HepG2 (cell line): ENCODE measurements around the gene MTFR1L. TPM values are rescaled to one million over a fixed set of nuclear protein-coding genes. Genes with fewer than 3 reads are reported as not detected.

Experiments
- BRCA1 ChIP-seq: sonication (generic); formaldehyde crosslinking; IDR thresholded peaks from 2 replicates; pipeline ENCODE4 v1.4.0; 2020; ENCODE audit warnings: missing genetic modification reagents
- DDIT3 ChIP-seq: sonication (generic); formaldehyde crosslinking; IDR thresholded peaks from 2 replicates; pipeline ENCODE4 v1.4.0; 2020; ENCODE audit warnings: mild to moderate bottlenecking, missing genetic modification reagents
- DZIP1 ChIP-seq: sonication (generic); formaldehyde crosslinking; IDR thresholded peaks from 2 replicates; pipeline ENCODE4 v1.5.0; 2020; ENCODE audit warnings: mild to moderate bottlenecking, missing genetic modification reagents
- E2F1 ChIP-seq: sonication (generic); formaldehyde crosslinking; IDR thresholded peaks from 2 replicates; pipeline ENCODE4 v1.5.0; 2020; ENCODE audit warnings: missing genetic modification reagents
- FIP1L1 ChIP-seq: fragments of 200-400 bp; formaldehyde crosslinking; IDR thresholded peaks from 2 replicates; pipeline ENCODE4 v1.6.1; 2018; ENCODE audit warnings: low read depth, mild to moderate bottlenecking, low read length, moderate library complexity, borderline replicate concordance; ENCODE audit not compliant: insufficient read depth
- FOXC1 ChIP-seq: sonication (generic); formaldehyde crosslinking; IDR thresholded peaks from 2 replicates; pipeline ENCODE4 v1.8.0; 2022; ENCODE audit warnings: mild to moderate bottlenecking, missing genetic modification reagents, borderline replicate concordance
- FOXP1 ChIP-seq, 2 experiments: fragments of 450-650 bp in 1 of 2; IDR thresholded peaks; 2 replicates each; pipeline ENCODE4 v1.6.1; 2017 to 2018; ENCODE audit warnings: antibody characterized with exemption in 1 of 2
- GFI1 ChIP-seq: sonication (generic); formaldehyde crosslinking; IDR thresholded peaks from 2 replicates; pipeline ENCODE4 v1.5.0; 2020; ENCODE audit warnings: missing genetic modification reagents, mild to moderate bottlenecking, borderline replicate concordance
- GZF1 ChIP-seq: sonication (generic); formaldehyde crosslinking; IDR thresholded peaks from 2 replicates; pipeline ENCODE4 v1.5.1; 2020; ENCODE audit warnings: mild to moderate bottlenecking, missing genetic modification reagents
- HNRNPK ChIP-seq: fragments of 200-400 bp; formaldehyde crosslinking; IDR thresholded peaks from 2 replicates; pipeline ENCODE4 v1.6.1; 2018; ENCODE audit warnings: low read length, low read depth, moderate library complexity, mild to moderate bottlenecking; ENCODE audit not compliant: poor library complexity, severe bottlenecking
- HOXD1 ChIP-seq: sonication (generic); formaldehyde crosslinking; IDR thresholded peaks from 2 replicates; pipeline ENCODE4 v1.5.0; 2020; ENCODE audit warnings: missing genetic modification reagents
- KDM5B ChIP-seq: sonication (generic); formaldehyde crosslinking; IDR thresholded peaks from 2 replicates; pipeline ENCODE4 v1.4.0; 2020; ENCODE audit warnings: missing genetic modification reagents, mild to moderate bottlenecking, borderline replicate concordance
- KLF12 ChIP-seq: sonication (generic); formaldehyde crosslinking; IDR thresholded peaks from 2 replicates; pipeline ENCODE4 v1.4.0; 2020; ENCODE audit warnings: missing genetic modification reagents, borderline replicate concordance
- MAZ ChIP-seq, 2 experiments: sonication (generic) in 1 of 2; formaldehyde crosslinking in 1 of 2; IDR thresholded peaks; 2 replicates each; pipeline versions ENCODE4 v1.5.0 to v1.6.1; 2012 to 2020; ENCODE audit warnings: low read depth in 2 of 2, mild to moderate bottlenecking in 2 of 2, borderline replicate concordance in 1 of 2, improper control_type of control experiment in 1 of 2, low read length in 1 of 2, missing genetic modification reagents in 1 of 2, moderate library complexity in 1 of 2
- MXD1 ChIP-seq: sonication (generic); formaldehyde crosslinking; IDR thresholded peaks from 2 replicates; pipeline ENCODE4 v1.4.0; 2020; ENCODE audit warnings: mild to moderate bottlenecking, missing genetic modification reagents
- NFKBIZ ChIP-seq: IDR thresholded peaks from 2 replicates; pipeline ENCODE4 v1.6.1; 2018; ENCODE audit warnings: missing genetic modification reagents, missing compliant biosample characterization
- ZNF251 ChIP-seq: sonication (generic); formaldehyde crosslinking; IDR thresholded peaks from 2 replicates; pipeline ENCODE4 v1.9.0; 2021; ENCODE audit warnings: mild to moderate bottlenecking, missing genetic modification reagents
- ZNF430 ChIP-seq: sonication (generic); formaldehyde crosslinking; IDR thresholded peaks from 2 replicates; pipeline ENCODE4 v1.9.0; 2021; ENCODE audit warnings: mild to moderate bottlenecking, missing genetic modification reagents
- ZNF460 ChIP-seq: sonication (generic); formaldehyde crosslinking; IDR thresholded peaks from 2 replicates; pipeline ENCODE4 v1.5.1; 2020; ENCODE audit warnings: missing genetic modification reagents, mild to moderate bottlenecking, borderline replicate concordance
- ZNF547 ChIP-seq: sonication (generic); formaldehyde crosslinking; IDR thresholded peaks from 2 replicates; pipeline ENCODE4 v1.5.1; 2020; ENCODE audit warnings: mild to moderate bottlenecking, missing genetic modification reagents
- ZNF569 ChIP-seq: sonication (generic); formaldehyde crosslinking; IDR thresholded peaks from 2 replicates; pipeline ENCODE4 v1.5.0; 2020; ENCODE audit warnings: mild to moderate bottlenecking, missing genetic modification reagents, moderate library complexity, borderline replicate concordance
- ZNF619 ChIP-seq: sonication (generic); formaldehyde crosslinking; IDR thresholded peaks from 2 replicates; pipeline ENCODE4 v1.4.0; 2020; ENCODE audit warnings: mild to moderate bottlenecking, missing genetic modification reagents
- ZNF775 ChIP-seq: sonication (generic); formaldehyde crosslinking; IDR thresholded peaks from 2 replicates; pipeline ENCODE4 v1.4.0; 2020; ENCODE audit warnings: missing genetic modification reagents, mild to moderate bottlenecking, moderate library complexity, borderline replicate concordance
- ZNF782 ChIP-seq: sonication (generic); formaldehyde crosslinking; IDR thresholded peaks from 2 replicates; pipeline ENCODE4 v1.4.0; 2020; ENCODE audit warnings: missing genetic modification reagents, mild to moderate bottlenecking, borderline replicate concordance
- ZNF883 ChIP-seq: sonication (generic); formaldehyde crosslinking; IDR thresholded peaks from 2 replicates; pipeline ENCODE4 v1.5.1; 2020; ENCODE audit warnings: mild to moderate bottlenecking, missing genetic modification reagents; ENCODE audit errors: not compliant biosample characterization
- ZSCAN30 ChIP-seq: sonication (generic); formaldehyde crosslinking; IDR thresholded peaks from 2 replicates; pipeline ENCODE4 v1.5.0; 2020; ENCODE audit warnings: mild to moderate bottlenecking, missing genetic modification reagents
- polyA plus RNA-seq, 8 experiments: library from polyadenylated mRNA; depleted of rRNA in 3 of 8; stranded (reverse) in 7 of 8; unstranded in 1 of 8; fragments of >200 nt; fragmentation: Illumina TruSeq in 4 of 8; extraction: Trizol in 4 of 8; gene quantifications; 2 replicates each; pipeline versions ENCODE4 v1.2.1 to v1.2.3, GENCODE V29; 2011 to 2016; ENCODE audit warnings: low read depth in 4 of 8, missing spikeins in 1 of 8, mixed read lengths in 1 of 8; ENCODE audit not compliant: insufficient read depth in 1 of 8
- total RNA-seq, 5 experiments: library from RNA; depleted of rRNA; stranded (reverse); fragments of >200 nt; fragmentation: Illumina TruSeq; extraction: Trizol; gene quantifications; 2 replicates each; pipeline ENCODE4 v1.2.3, GENCODE V29; 2016; ENCODE audit warnings: low read depth in 1 of 5

MTFR1L gene
- total and polyA plus RNA-seq, 2 of the 13 experiments (the other 11 are each of a cell fraction or from before 2014, with no cell fraction given): 38.0 to 55.7 TPM

GRCh38 chr1:25871086-25871703 is 51.4 kb downstream of the MTFR1L start (continued):
- TF ChIP-seq ZNF775 (CRISPR knock-in tag) (no peak), FIP1L1 (no peak), HNRNPK (no peak), ZNF460 (CRISPR knock-in tag) (no peak), GFI1 (peak; percentile 86; the same call in 1 of the 2 replicates), KDM5B (CRISPR knock-in tag) (peak; percentile 44; the same call in 1 of the 2 replicates), ZSCAN30 (CRISPR knock-in tag) (no peak), ZNF547 (CRISPR knock-in tag) (no peak), KLF12 (CRISPR knock-in tag) (no peak), BRCA1 (CRISPR knock-in tag) (no peak), GZF1 (CRISPR knock-in tag) (no peak), HOXD1 (no peak), ZNF251 (CRISPR knock-in tag) (no peak), FOXP1 (IDR thresholded peaks at IDR 0.05) (no peak), FOXP1 (CRISPR knock-in tag; IDR thresholded peaks at IDR 0.05) (no peak), ZNF883 (no peak), NFKBIZ (CRISPR knock-in tag) (no peak), MXD1 (CRISPR knock-in tag) (no peak), ZNF430 (CRISPR knock-in tag) (no peak), ZNF569 (no peak), ZNF619 (CRISPR knock-in tag) (no peak), DDIT3 (CRISPR knock-in tag) (no peak), E2F1 (CRISPR knock-in tag) (no peak), FOXC1 (no peak), MAZ (IDR thresholded peaks at IDR 0.05; ENCODE audit: borderline replicate concordance, low read depth, low read length) (no peak), MAZ (CRISPR knock-in tag; IDR thresholded peaks at IDR 0.05; ENCODE audit: low read depth) (no peak), ZNF782 (CRISPR knock-in tag) (no peak), DZIP1 (CRISPR knock-in tag) (no peak)
